Subcutaneous abdominal adipose tissue (tissue), 5 donors: ENCODE results near the gene WDR18.
A peak's percentile ranks its signal among the peaks of the same experiment; 100 is the strongest.

Experiments
- H3K27ac ChIP-seq: one replicate; pipeline ENCODE4 v1.7.0; 2013; ENCODE audit warnings: low read depth, mild to moderate bottlenecking, inconsistent platforms, low read length, moderate library complexity
- H3K27me3 ChIP-seq, 5 donors: one replicate each; pipeline ENCODE4 v1.7.0; 2013; ENCODE audit warnings: low read length in 5 of 5, inconsistent platforms in 1 of 5; ENCODE audit not compliant: control insufficient read depth in 5 of 5, insufficient read depth in 4 of 5
- H3K36me3 ChIP-seq, 5 donors: one replicate each; pipeline ENCODE4 v1.7.0; 2013; ENCODE audit warnings: low read length in 5 of 5; ENCODE audit not compliant: control insufficient read depth in 5 of 5, insufficient read depth in 5 of 5
- H3K4me1 ChIP-seq, 5 donors: one replicate each; pipeline ENCODE4 v1.7.0; 2013; ENCODE audit warnings: low read length in 5 of 5, mild to moderate bottlenecking in 3 of 5, moderate library complexity in 1 of 5; ENCODE audit not compliant: control insufficient read depth in 5 of 5, insufficient read depth in 5 of 5
- H3K4me3 ChIP-seq, 5 donors: one replicate each; pipeline ENCODE4 v1.7.0; 2013; ENCODE audit warnings: low read length in 5 of 5, low read depth in 1 of 5
- H3K9ac ChIP-seq, 5 donors: one replicate each; pipeline ENCODE4 v1.7.0; 2013; ENCODE audit warnings: low read length in 5 of 5, mild to moderate bottlenecking in 4 of 5, moderate library complexity in 3 of 5
- H3K9me3 ChIP-seq, 5 donors: one replicate each; pipeline ENCODE4 v1.7.0; 2013; ENCODE audit warnings: low read length in 5 of 5; ENCODE audit not compliant: control insufficient read depth in 5 of 5
- donor health status: healthy.
- donor health status: healthy.
- donor health status: healthy.
- donor health status: healthy.
- donor health status: healthy.

The WDR18 gene, protein sequence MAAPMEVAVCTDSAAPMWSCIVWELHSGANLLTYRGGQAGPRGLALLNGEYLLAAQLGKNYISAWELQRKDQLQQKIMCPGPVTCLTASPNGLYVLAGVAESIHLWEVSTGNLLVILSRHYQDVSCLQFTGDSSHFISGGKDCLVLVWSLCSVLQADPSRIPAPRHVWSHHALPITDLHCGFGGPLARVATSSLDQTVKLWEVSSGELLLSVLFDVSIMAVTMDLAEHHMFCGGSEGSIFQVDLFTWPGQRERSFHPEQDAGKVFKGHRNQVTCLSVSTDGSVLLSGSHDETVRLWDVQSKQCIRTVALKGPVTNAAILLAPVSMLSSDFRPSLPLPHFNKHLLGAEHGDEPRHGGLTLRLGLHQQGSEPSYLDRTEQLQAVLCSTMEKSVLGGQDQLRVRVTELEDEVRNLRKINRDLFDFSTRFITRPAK

DNA sequence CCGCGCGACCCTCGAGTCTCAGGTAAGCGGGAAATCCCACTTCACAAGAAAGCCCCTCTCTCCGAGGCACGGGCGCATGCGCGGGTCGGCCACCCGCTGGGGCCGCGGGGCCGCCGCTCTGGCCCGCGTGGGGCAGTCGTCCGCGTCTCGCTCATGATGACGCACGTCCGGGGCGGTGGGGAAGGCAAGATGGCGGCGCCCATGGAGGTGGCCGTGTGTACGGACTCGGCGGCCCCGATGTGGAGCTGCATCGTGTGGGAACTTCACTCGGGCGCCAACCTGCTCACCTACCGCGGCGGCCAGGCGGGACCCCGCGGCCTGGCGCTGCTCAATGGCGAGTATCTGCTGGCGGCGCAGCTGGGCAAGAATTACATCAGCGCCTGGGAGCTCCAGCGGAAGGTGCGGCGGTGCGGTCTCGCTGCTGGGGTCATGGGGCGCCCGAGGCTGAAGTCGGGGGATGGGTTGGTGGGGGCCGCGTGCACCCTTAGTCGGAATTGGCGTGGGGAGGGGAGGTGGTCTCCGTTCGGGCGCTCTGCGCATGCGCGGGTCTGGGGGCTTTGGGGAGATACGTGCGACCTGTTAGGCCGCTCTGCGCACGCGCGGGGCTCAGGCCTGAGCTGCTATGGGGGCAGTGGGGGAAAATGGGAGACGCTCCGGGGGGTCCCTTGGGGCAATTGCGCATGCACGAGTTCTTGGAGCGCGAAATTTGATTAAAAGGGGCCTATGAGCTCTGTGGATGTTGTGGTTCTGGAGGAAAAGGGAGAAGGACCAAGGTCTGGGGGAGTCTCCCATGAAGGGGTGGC lies at the start of gene WDR18:
Gene WDR18 (plus strand): TSS at position 181 of the 803 bp plus-strand sequence. CDS start 9 bp downstream, at position 190.
- peak within 1 kb of the TSS; percentile 70 to 97 (median 94) for H3K4me3 ChIP-seq
- H3K27me3 ChIP-seq = peaks cover 0 to under 1% (median 0%) of the 10 kb centered on the region in 5 donors
- peaks cover 0 to 32% (median 16%) of the 10 kb centered on the region in 5 donors for H3K36me3 ChIP-seq
- H3K9ac ChIP-seq = peak within 1 kb of the TSS in 4 of 5 donors; percentile 78 to 91 (median 87)
- H3K27ac ChIP-seq = peak within 1 kb of the TSS; percentile 76
- peaks cover 0 to 35% (median 33%) of the 10 kb centered on the region in 5 donors for H3K4me1 ChIP-seq
- no peaks in the 10 kb centered on the region for H3K9me3 ChIP-seq

DNA sequence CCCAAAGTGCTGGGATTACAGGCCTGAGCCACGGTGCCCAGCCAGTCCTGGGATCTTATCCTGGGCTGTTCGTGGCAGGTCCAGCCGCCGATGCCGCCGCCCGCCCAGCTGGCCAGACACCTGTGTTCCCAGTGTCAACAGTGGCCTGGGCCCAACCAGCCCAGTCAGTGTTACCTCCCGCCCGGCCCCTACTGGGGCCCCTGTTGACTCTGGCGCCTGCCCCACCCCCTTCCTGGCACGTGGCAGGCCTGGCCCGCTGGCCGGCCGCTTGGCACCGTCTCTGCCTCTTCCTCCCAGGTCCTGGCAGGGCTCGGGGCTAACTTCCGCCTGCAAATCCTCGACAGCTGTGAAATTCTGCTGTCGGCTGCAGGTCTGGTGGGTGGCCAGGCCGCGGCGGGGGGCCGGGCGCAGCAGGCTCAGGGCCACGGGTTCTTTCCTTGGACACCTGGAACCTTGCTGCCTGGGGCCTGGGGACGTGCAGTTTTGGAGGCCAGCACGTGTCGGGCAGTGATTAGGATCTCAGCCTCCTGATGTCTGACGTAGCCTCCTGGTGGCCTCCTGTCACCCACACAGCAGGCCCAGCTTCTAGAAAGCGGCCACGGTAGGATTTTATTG lies 49.2 kb upstream of the WDR18 start:
- Histone ChIP-seq H3K4me3 (peak overlapping the region in 1 of 5 donors; percentile 22), H3K36me3 (peaks cover 0 to 19% (median 6%) of the 10 kb centered on the region in 5 donors)

DNA sequence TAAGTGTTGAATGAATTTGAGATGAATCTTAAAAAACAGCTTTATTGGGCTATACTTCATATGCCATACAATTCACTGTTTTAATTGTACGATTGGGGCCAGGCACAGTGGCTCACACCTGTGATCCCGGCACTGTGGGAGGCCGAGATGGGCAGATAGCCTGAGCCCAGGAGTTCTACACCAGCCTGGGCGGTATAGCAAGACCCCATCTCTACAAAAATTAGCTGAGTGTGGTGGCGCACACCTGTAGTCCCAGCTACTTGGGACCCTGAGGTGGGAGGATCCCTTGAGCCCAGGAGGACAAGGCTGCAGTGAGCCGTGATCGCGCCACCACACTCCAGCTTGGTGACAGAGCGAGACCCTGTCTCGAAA lies 48.0 kb upstream of the WDR18 start:
- Histone ChIP-seq H3K4me3 (no peak overlapping the region), H3K27me3 (no peaks in the 10 kb centered on the region), H3K27ac (no peak overlapping the region), H3K9me3 (no peaks in the 10 kb centered on the region), H3K4me1 (peaks cover 4 to 70% (median 50%) of the 10 kb centered on the region in 5 donors), H3K9ac (no peak overlapping the region), H3K36me3 (peaks cover 0 to 11% (median 3%) of the 10 kb centered on the region in 5 donors)

More for the DNA sequence above, 49.2 kb upstream of the WDR18 start:
- Histone ChIP-seq H3K4me1 (peaks cover 2 to 59% (median 41%) of the 10 kb centered on the region in 5 donors), H3K9ac (peak overlapping the region in 2 of 5 donors; percentile 13 to 21), H3K9me3 (no peaks in the 10 kb centered on the region), H3K27me3 (no peaks in the 10 kb centered on the region), H3K27ac (peak overlapping the region; percentile 16)

DNA sequence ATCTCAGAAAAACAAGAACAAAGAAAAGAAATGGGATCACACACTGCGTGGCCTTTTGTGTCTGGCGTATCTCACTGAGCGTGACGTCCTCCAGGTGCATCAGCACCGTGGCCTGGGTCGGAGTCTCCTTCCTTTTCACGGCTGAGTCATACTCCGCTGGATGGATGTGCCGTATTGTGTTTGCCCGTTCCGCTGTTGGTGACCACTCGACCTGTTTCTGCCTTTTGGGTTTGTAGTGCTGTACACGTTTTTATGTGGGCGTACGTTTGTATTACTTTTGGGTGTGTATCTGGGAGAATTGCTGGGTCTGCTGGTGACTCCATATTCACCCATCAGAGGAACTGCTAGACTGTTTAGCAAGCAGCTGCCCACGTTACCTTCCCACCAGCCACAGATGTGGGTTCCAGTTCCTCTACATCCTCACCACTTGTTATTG lies 46.9 kb upstream of the WDR18 start:
- no peak overlapping the region for H3K27ac ChIP-seq

DNA sequence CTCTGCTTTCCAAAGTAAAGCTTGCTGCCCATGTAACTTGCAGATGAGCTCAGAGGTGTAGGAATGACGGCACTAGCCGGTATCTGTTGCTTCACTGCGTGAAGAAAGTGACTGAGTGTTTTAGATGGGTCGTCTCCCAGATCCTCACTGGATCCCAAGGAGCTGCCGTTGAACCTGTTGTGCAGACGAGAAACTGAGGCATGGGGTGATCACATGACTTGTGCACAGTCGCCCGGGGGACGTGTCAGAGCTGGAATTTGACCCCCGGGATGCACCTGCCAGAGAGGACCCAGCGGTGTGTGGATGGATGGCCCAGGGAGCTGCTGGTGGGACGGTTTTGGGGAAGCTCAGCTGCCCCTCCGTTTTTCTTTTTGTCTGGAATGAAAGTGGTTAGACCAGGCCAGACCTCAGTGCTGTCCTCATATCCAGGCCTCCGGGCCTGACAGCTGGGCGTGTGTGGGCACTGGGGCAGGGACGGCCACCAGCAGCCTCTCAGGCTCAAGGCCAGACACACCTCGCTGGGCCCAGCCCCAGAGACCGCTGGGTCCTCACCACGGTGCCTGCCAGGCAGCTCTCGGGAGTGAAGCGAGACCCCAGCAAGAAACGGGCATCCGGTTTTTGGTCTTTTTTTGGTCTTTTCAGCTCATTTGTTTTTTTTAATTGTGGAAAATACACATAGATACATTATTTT lies 45.8 kb upstream of the WDR18 start:
- H3K4me1 ChIP-seq = peaks cover 4 to 72% (median 44%) of the 10 kb centered on the region in 5 donors
- no peak overlapping the region for H3K4me3 ChIP-seq
- peaks cover 0 to 16% (median 6%) of the 10 kb centered on the region in 5 donors for H3K36me3 ChIP-seq
- no peak overlapping the region for H3K9ac ChIP-seq
- H3K27me3 ChIP-seq = no peaks in the 10 kb centered on the region
- no peaks in the 10 kb centered on the region for H3K9me3 ChIP-seq
- H3K27ac ChIP-seq = no peak overlapping the region

More for the DNA sequence above, 46.9 kb upstream of the WDR18 start:
- Histone ChIP-seq H3K4me3 (no peak overlapping the region), H3K4me1 (peaks cover 4 to 76% (median 52%) of the 10 kb centered on the region in 5 donors), H3K9ac (no peak overlapping the region), H3K9me3 (no peaks in the 10 kb centered on the region), H3K36me3 (peaks cover 0 to 9% (median 3%) of the 10 kb centered on the region in 5 donors), H3K27me3 (no peaks in the 10 kb centered on the region)

DNA sequence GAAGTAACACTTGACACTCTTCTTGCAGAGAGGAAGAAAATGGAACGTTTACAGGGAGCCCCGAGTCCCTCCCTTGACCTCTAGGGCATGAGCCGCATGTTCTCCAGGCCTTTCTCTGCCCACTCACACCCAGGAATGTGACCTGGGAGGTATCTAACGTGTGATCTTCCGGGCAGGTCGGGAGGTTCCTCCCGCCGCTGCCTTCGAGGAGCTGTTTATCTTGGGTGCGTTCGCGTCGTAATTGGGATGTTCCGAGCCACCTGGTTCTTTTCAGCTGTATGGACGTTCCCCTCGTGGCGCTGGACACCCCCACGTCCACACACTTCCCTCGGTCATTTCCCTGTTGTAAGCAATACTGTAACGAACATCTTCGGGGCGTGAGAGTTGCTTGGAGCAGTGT lies 44.7 kb upstream of the WDR18 start:
- peaks cover 0 to 22% (median 6%) of the 10 kb centered on the region in 5 donors for H3K36me3 ChIP-seq
- H3K27ac ChIP-seq = no peak overlapping the region
- H3K9ac ChIP-seq = no peak overlapping the region

DNA sequence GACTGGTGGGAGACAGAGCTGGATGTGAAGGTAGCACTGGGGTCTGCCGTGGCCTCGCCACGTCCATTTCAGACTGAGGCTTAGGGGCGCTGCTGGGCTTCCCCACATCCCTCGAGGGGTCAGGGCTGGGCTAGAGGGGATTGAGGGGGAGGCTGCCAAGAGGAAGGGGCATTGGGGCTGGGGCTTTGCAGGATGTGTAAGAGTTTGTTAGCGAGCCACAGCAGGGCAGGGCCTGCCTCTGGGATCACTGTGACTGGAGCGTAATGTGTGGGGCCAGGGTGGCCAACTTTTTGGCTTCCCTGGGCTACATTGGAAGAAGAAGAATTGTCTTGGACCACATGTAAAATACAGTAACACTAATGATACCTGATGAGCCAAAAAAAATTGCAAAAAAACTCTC lies 44.2 kb upstream of the WDR18 start:
- Histone ChIP-seq H3K4me1 (peaks cover 4 to 65% (median 36%) of the 10 kb centered on the region in 5 donors), H3K27ac (peak overlapping the region; percentile 41), H3K27me3 (no peaks in the 10 kb centered on the region), H3K4me3 (no peak overlapping the region), H3K9ac (peak overlapping the region in 1 of 5 donors; percentile 47), H3K36me3 (peaks cover 0 to 22% (median 6%) of the 10 kb centered on the region in 5 donors), H3K9me3 (no peaks in the 10 kb centered on the region)

More for the DNA sequence above, 44.7 kb upstream of the WDR18 start:
- H3K4me3 ChIP-seq = no peak overlapping the region
- H3K9me3 ChIP-seq = no peaks in the 10 kb centered on the region
- H3K27me3 ChIP-seq = no peaks in the 10 kb centered on the region
- H3K4me1 ChIP-seq = peaks cover 4 to 67% (median 36%) of the 10 kb centered on the region in 5 donors

DNA sequence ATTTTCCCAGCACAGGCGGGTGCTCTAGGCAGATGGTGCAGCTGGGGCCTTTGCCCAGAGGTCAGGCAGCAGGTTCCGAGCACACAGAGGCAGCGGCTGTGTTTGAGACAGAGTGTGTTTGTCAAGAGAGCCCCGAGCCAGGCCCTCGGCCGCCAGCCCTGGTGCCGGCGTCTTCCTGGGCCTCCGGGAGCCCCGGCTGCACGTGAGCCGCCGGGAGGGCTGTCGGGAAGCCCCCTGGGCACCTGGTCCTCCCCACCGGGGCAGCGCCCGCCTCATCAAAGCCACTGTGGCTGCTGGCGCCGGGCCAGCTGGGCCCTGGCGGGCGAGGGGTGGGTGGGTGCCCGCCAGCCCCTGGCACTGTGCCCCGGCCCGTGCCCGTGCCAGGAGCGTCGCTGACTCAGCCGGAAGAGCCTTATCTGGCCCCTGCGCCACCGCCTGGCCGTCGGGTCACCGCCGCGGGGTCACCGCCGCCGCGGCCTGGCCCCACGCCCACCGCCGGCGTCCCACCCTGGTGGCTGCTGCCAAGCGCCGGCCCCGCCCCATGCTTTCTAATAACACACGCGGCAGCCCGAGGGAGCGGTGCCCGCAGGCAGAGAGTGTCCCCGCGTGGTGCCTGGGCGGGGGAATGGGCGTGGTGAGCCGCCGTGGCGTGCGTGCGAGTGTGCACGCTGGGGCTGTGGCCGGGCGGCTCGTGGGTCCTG lies 43.4 kb upstream of the WDR18 start:
- Histone ChIP-seq H3K36me3 (peaks cover 0 to 22% (median 6%) of the 10 kb centered on the region in 5 donors), H3K4me1 (peaks cover 4 to 66% (median 32%) of the 10 kb centered on the region in 5 donors), H3K9ac (peak overlapping the region in 2 of 5 donors; percentile 30 to 47), H3K9me3 (no peaks in the 10 kb centered on the region), H3K4me3 (peak overlapping the region in 3 of 5 donors; percentile 42 to 62 (median 52)), H3K27me3 (no peaks in the 10 kb centered on the region), H3K27ac (peak overlapping the region; percentile 41)
